Stimulated activated CD4-positive, alpha-beta T cell treated with anti-CD3 and anti-CD28 coated beads, Interleukin-4, amount 100 ng/mL, for 24 hours (primary cell): ENCODE results near the gene IDNK.

Experiments used
- DNase-seq: peaks from one replicate; pipeline ENCODE4 v3.0.0-alpha.2; 2020

Gene IDNK

GRCh38 chr9:83636813-83637212 is 13.9 kb downstream of the IDNK start:
- no peak for DNase-seq

GRCh38 chr9:83637389-83637788 is 14.4 kb downstream of the IDNK start:
- no peak for DNase-seq

- DNase-seq: no peak
Measured at GRCh38 chr9:83639266-83639665, 16.3 kb downstream of the IDNK start.

DNA sequence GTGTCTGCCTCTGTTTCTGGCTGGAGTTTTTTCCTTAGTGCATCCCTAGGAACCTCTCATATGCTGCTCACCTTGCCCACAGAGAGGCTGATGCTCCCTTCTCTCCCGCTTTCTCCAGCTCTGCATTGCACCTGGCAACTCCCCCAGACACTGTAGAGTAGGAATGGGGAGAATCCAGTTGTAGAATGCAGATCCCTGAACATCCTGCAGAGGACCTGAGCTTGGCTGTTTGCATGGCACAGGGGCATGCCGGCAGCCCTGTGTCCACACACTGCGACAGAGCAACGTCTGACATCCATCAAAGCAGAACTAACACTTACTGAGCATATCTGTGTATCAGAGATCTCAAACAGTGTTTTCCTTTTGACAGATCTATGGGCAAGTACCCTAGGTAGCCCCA is 19.9 kb downstream of the IDNK start:
- no peak for DNase-seq

DNA sequence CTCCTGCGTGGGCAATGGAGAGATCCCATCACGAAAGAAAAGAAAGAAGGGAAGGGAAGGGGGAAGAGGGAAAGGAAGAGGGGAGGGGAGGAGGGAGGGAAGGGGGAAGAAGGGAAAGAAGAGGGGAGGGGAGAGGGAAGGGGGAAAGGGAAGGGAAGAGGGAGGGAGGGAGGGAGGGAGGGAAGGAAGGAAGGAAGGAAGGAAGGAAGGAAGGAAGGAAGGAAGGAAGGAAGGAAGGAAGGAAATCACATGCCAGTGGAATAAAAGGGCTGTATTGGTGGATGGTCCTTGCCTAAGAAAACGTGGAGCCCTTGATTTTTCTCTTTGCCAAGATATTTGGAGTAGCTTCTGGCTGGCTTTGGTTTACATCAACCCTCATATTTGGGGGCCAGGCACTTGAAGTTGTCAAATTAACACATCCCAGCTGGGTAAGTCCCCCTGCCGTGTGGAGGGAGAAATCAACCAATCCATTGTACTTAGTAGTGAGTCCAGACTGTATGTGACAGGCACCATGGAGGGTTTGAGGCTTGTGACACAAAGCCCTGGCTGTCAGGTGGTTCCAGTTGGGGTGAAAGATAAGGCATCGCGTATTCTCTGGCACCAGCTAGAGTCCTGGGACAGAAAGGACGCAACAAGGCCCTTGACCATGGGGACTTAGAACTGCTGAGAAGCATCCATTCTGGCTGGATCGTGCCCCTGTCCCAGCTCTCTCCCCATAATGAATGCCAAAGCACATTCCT is 23.7 kb downstream of the IDNK start:
- DNase-seq: no peak

DNA sequence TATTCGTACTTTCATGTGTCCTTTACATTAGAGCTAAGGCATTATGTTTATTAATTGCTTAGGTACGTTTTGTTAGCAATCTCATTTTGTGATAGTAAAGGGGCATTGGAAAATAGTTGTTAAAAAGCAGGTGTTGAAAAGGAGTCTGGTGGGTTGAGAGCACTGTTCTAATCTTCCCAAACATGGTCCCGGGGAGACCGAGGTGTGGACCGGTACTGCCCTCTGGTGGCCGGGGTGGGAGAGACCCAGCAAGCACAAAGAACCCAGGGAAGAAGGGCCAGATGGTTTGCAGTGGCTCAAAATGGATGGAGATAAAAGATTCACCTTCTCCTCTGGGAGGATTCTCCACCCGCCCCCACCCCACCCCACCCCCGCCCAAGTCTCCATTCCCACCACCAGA is 26.1 kb downstream of the IDNK start:
- peak; percentile 77 for DNase-seq

- no peak for DNase-seq
Measured at GRCh38 chr9:83649515-83649914, 26.6 kb downstream of the IDNK start.

DNA sequence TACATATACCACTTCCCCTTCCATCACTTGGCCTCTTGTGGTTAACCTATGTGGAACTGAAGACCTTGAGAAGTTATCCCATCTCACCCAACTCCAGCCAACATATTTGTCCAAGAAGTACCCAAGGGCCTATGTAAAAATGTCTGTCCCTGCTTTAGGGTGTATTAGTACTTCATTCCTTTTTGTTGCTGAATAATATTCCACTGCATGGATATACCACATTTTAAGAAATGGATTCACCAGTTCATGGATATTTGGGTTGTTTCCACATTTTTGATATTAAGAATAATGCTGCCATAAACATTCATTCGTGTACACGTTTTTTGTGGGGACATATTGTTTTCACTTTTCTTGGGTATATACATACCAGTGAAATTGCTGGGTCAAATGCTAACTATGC is 28.6 kb downstream of the IDNK start:
- no peak for DNase-seq

DNA sequence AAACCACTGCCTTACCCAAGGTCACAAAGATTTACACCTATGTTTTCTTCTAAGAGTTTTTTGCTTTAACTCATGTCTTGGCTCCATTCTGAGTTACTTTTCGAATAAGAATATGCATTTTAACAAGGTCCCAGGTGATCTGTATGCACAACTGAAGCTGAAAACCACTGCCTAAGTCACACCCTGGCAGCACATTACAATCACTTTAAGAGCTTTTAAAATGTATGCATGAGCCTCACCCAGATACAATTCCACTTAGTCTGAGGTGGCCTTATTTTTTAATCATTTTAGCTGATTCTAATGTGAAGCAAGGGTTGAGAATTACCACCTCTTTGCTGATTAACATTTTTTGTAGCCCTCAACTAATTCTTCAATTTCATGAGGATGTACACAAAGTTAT is 29.5 kb downstream of the IDNK start:
- no peak for DNase-seq

- no peak for DNase-seq
Measured at GRCh38 chr9:83655433-83655832, 32.5 kb downstream of the IDNK start.

DNA sequence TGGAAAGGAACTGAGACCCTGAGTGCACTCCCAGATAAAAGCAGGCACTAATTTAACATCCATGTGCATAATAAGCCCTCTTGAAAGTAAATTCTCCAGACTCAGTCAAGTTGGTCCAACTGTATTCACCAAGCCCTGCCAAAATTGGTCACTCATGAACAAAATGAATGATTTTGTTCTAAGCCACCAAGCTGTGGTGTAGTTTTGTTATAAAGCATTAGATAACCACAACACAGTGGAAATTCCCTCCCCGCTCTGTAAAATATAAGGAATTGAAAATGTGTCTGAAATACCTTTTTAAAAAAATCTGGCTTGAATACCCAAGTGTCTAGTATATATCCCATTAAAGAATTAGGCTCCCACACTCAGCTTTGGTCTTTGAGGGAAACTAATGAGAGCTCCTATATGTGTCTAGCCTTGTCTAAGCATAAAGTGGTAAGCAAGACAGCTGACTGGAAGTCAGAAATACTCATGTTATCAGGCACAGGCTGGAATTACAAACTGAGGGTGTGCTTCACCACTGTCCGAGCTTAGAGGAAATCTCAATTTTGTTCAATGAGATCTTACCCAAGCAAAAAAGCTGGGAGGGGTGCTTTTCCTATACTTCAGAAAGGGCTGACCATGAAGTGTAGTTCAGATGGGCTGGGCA is 33.2 kb downstream of the IDNK start:
- DNase-seq: no peak

- DNase-seq: no peak
Measured at GRCh38 chr9:83656952-83657351, 34.0 kb downstream of the IDNK start.

- no peak for DNase-seq
Measured at GRCh38 chr9:83662933-83663332, 40.0 kb downstream of the IDNK start.

DNA sequence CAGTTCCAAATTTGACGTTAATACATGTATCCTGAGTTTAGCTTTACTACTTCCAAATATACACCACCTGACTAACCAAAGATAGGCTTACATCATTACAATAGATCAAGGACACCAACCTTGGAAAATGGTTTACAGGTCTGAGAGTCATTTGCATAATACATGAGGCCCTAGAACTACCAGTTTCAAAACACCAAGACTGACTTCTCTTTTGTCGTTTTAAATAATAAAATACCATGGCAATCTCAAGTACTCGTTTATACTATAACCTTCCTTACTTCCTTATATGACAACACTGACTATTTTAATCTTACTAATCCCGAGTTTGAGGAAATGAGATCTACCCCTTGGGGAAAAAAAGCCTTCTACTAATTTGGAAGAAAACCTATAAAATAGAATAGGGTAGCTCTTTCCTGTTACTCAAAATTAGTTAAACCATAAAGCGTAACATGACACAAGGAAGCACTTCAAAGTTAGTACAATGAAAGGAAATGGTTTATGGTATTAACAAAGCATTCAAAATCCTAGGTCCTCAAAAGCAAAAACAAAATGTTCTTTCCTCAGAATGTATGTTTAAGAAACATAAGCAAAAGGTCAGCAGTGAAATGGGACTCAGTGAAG is 42.7 kb downstream of the IDNK start:
- DNase-seq: no peak

GRCh38 chr9:83669067-83669466 is 46.1 kb downstream of the IDNK start:
- DNase-seq: no peak

GRCh38 chr9:83670381-83670780 is 47.4 kb downstream of the IDNK start:
- DNase-seq: no peak

GRCh38 chr9:83671451-83671850 is 48.5 kb downstream of the IDNK start:
- no peak for DNase-seq

DNA sequence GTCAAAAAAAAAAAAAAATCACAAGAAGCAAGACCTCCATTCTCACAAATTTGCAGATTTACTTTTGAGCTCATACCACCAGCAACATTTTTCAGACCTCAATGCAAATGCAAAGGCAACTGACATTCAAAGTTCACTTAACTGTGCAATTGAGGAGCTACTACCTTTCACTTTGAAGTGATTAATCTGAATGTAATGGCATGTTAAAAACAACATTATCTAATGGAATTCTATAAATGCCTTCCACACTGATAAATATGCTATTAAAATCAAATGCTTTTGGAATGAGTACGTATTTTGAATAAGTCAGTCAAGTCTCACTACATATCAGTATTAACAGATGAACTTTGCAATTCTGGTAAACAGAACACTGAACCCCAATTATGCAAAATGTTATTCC is 52.5 kb downstream of the IDNK start:
- no peak for DNase-seq

DNA sequence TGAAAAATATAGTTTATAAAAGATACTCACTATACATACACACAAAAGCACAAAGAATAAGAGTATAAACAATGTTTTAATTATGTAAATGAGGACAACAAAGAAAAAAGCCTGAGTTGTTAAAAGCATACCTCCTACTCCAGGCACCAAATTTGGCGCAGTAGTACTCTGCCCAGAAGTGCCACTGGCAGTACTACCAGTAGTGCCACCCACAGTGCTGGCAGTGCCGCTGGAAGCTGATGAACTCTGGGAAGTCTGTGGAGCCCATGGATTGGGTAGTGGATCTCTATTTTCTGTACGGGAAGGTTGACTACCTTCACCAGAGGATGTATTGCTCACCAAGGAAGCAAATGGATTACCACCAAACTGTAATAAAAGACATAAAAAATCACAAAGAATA is 54.7 kb downstream of the IDNK start:
- no peak for DNase-seq

DNA sequence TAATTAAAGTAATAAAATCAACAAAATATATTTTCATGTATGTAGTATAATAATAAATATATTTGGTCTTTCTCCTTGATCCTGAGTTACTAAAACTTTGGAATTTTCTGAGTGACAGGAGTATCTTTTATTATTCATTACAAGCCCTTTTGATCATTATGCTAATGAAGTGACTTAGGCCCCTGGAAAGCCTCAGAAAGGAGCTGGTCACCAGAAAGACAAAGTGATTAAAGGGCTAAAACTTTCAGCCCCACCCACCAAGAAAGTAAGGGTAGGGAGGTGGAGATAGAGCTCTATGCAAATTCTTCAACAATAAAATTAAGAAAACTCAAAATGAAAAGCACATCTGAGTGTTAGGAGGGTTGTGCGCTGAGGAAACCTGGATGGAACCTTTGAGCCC is 57.3 kb downstream of the IDNK start:
- DNase-seq: no peak

DNA sequence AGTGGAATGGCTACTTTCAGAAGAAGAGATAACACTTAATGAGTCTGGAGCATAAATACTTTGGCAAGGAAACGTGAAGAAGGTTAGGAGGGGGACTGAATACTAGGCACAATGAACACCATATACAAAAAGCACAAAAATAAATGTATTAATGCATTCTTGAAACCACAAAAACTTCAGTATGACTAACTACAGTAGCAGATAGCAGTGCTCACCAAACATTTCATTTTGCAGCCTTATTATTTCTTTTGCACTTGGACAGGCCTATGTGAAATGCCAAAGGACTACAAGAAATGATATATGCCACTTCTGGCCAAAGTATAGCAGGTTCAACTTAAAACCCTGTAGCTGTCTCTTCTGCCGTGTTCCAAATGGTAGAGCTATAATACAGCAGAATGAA is 58.5 kb downstream of the IDNK start:
- no peak for DNase-seq

DNA sequence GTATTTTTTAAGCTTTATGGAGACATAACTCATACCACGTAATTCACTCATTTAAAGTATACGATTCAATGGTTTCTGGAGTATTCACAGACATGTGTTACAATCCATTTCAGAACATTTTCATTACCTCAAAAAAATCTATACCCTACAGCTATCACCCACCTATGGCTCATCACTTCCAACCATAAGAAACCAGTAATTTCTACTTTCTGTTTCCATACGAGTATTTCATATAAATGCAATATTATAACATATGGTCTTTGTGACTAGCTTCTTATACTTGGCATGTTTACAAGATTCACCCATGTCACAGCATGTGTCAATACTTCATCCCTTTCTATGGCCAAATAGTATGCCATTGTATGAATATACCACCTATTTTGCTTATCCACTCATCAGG is 66.0 kb downstream of the IDNK start:
- DNase-seq: no peak

DNA sequence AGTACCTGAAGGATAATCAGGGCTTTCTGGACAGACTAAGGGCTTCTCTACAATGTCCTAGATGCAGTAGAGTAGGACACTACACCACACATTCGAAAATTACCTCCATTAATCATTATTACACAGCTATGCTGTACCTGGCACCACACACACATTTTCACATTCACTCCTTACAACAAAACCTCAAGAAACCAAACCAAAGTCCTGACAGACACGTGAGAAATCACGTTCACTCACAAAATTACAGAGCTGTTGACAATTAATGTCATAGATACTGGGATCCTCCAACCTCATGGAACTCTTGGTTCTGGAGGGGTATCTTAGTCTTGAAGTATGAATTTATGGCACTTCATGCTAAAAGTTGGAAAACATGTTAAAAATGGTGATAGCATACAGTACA is 68.5 kb downstream of the IDNK start:
- DNase-seq: no peak
